Measurements from ENCODE around the gene SLC35F2. TPM values are rescaled to one million over a fixed set of nuclear protein-coding genes. Genes with fewer than 3 reads are reported as not detected.

The SLC35F2 gene
- total and polyA plus RNA-seq, 2 of the 8 experiments (the other 6 are each of a cell fraction or from before 2014, with no cell fraction given), result 15.1 to 29.7 TPM

DNA sequence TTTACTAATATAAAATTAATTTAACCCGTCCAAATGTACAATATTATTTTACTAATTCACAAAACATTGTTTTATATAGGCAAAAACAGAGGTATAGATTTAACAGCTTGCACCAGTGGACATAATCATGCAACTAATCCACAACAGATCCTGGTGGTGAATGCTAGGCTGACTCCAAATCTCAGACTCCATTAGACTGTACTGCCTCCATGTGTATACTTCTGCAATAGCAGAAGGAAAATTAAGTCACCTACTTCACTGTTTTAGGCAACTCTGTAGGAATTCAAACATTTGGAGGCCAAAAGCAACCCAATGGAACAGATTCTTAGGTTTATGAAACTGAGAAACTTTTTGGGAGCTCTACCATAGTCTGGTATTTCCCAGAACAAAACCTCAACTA, 39.7 kb upstream of the SLC35F2 start:
- Histone ChIP-seq H3K9ac (replicated peaks in 1 of 4; ENCODE audit: extremely low read depth in 1 of 4, low read depth in 3 of 4, low read length in 3 of 4) (no peak overlapping the region), H3K18ac (ENCODE audit: extremely low read depth, low read length) (no peak overlapping the region), H3K27me3 (replicated peaks in 1 of 4; ENCODE audit: control insufficient read depth in 3 of 4, extremely low read depth in 1 of 4, insufficient read depth in 3 of 4, low read length in 3 of 4) (no peaks in the 10 kb centered on the region), H2BK5ac (ENCODE audit: low read depth, low read length) (no peak overlapping the region), H4K8ac (ENCODE audit: extremely low read depth, insufficient read depth, low read length) (no peak overlapping the region), H3K4me1 (replicated peaks in 1 of 4; ENCODE audit: control insufficient read depth in 3 of 4, insufficient read depth in 4 of 4, low read length in 3 of 4) (no peaks in the 10 kb centered on the region), H3K4me3 (ENCODE audit: extremely low read depth in 1 of 4, insufficient read depth in 2 of 4, low read depth in 3 of 4, low read length in 4 of 4) (no peak overlapping the region), H3K79me1 (ENCODE audit: low read depth, low read length) (no peaks in the 10 kb centered on the region), H4K20me1 (replicated peaks in 1 of 2; ENCODE audit: control insufficient read depth in 1 of 2, insufficient read depth in 2 of 2, low read length in 2 of 2) (no peaks in the 10 kb centered on the region), H4K91ac (replicated peaks; ENCODE audit: insufficient read length, low read length) (no peak overlapping the region), H3K23ac (ENCODE audit: insufficient read length) (no peak overlapping the region), H2BK15ac (ENCODE audit: low read length) (no peak overlapping the region), H2BK20ac (ENCODE audit: low read length) (no peak overlapping the region), H3K4ac (replicated peaks; ENCODE audit: insufficient read length, low read depth, low read length) (no peak overlapping the region), H3K9me3 (ENCODE audit: insufficient read depth in 2 of 2, low read depth in 1 of 2, low read length in 1 of 2) (no peaks in the 10 kb centered on the region), H3K79me2 (ENCODE audit: control insufficient read depth in 1 of 2, insufficient read depth in 2 of 2, low read length in 2 of 2) (no peaks in the 10 kb centered on the region), H2BK12ac (ENCODE audit: low read depth, low read length) (no peak overlapping the region), H3K56ac (replicated peaks; ENCODE audit: insufficient read length, low read depth, low read length) (no peak overlapping the region), H2AFZ (ENCODE audit: low read length) (no peak overlapping the region), H3K14ac (ENCODE audit: insufficient read length) (no peak overlapping the region), H3K23me2 (ENCODE audit: low read depth, low read length) (no peaks in the 10 kb centered on the region; the same call in 1 of the 2 replicates), H2AK5ac (ENCODE audit: low read depth, low read length) (no peak overlapping the region), H2BK120ac (replicated peaks; ENCODE audit: low read depth, low read length) (no peak overlapping the region), H3K27ac (ENCODE audit: low read depth, low read length) (no peak overlapping the region), H4K5ac (ENCODE audit: insufficient read length, low read depth, low read length) (no peak overlapping the region), H3K36me3 (ENCODE audit: control insufficient read depth in 2 of 4, insufficient read depth in 4 of 4, low read length in 3 of 4) (no peaks in the 10 kb centered on the region), H3K4me2 (ENCODE audit: insufficient read depth in 1 of 2, low read depth in 2 of 2, low read length in 2 of 2) (no peak overlapping the region)
- CTCF ChIA-PET (ENCODE audit: partially characterized antibody), result interaction anchor here (0.6 to 2.4 kb wide), 11 partner anchors 9 to 561 kb away, joined by 3 to 21 read pairs (median 4); no protein-coding TSS in a partner anchor
- 60% methylated on average over 1 of the region's 1 CpG; no CpG with 5 or more reads in 1 of the 2 experiments for WGBS, 2 experiments (ENCODE audit: extremely low coverage in 1 of 2, insufficient coverage in 1 of 2, insufficient read length in 1 of 2, insufficient replicate concordance in 2 of 2, low coverage in 1 of 2, low lambda C conversion rate in 2 of 2, missing lambda C conversion rate in 1 of 2)
- DNase-seq (ENCODE audit: low read depth in 1 of 2, low spot score in 2 of 2), result no peak
- peak; percentile 36 for FAIRE-seq
- POLR2A ChIA-PET (ENCODE audit: partially characterized antibody), result interaction anchor here (0.8 kb wide), 1 partner anchor 236 kb away, joined by 3 read pairs; no protein-coding TSS in a partner anchor
- no peak for TF ChIP-seq HDAC2 (IDR thresholded peaks at IDR 0.05; ENCODE audit: borderline replicate concordance in 1 of 2, low read depth in 2 of 2, low read length in 2 of 2)
- TF ChIP-seq RAD21 (IDR thresholded peaks at IDR 0.05 in 1 of 2, conservative IDR thresholded peaks at IDR 0.05 in 1 of 2; ENCODE audit: low read depth in 2 of 2, low read length in 2 of 2), result peak; percentile 73 to 82
- TF ChIP-seq ASH2L (IDR thresholded peaks at IDR 0.05; ENCODE audit: low read length), result no peak
- TF ChIP-seq RFX5 (IDR thresholded peaks at IDR 0.05; ENCODE audit: borderline replicate concordance, low read depth, low read length), result no peak
- no peak for TF ChIP-seq RBBP5 (IDR thresholded peaks at IDR 0.05; ENCODE audit: borderline replicate concordance, low read depth, low read length)
- TF ChIP-seq EGR1 (IDR thresholded peaks at IDR 0.05; ENCODE audit: borderline replicate concordance, low read depth, low read length), result no peak
- TF ChIP-seq SUZ12 (IDR thresholded peaks at IDR 0.05; ENCODE audit: low read length), result no peak
- TF ChIP-seq, protein P1, sequence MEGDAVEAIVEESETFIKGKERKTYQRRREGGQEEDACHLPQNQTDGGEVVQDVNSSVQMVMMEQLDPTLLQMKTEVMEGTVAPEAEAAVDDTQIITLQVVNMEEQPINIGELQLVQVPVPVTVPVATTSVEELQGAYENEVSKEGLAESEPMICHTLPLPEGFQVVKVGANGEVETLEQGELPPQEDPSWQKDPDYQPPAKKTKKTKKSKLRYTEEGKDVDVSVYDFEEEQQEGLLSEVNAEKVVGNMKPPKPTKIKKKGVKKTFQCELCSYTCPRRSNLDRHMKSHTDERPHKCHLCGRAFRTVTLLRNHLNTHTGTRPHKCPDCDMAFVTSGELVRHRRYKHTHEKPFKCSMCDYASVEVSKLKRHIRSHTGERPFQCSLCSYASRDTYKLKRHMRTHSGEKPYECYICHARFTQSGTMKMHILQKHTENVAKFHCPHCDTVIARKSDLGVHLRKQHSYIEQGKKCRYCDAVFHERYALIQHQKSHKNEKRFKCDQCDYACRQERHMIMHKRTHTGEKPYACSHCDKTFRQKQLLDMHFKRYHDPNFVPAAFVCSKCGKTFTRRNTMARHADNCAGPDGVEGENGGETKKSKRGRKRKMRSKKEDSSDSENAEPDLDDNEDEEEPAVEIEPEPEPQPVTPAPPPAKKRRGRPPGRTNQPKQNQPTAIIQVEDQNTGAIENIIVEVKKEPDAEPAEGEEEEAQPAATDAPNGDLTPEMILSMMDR (IDR thresholded peaks at IDR 0.05; ENCODE audit: control extremely low read depth in 1 of 3, insufficient read depth in 1 of 3, low read depth in 1 of 3, low read length in 3 of 3), result peak in 2 of 3 experiments; percentile 61 to 65; a peak in 3 of 4 replicates
- TF ChIP-seq ZNF274 (IDR thresholded peaks at IDR 0.05; ENCODE audit: borderline replicate concordance, extremely low read depth, low read length), result no peak
- no peak for TF ChIP-seq KDM1A (IDR thresholded peaks at IDR 0.05; ENCODE audit: borderline replicate concordance, low read length)

Measured in H1 (cell line).